Body of pancreas (tissue), 4 donors: Measurements from ENCODE around the gene CAB39L.

Experiments used
- POLR2A ChIP-seq, 3 donors: fragments of 450-650 bp; IDR thresholded peaks; one replicate each; pipeline ENCODE4 v1.6.1; 2016; ENCODE audit warnings: antibody characterized with exemption in 3 of 3, mild to moderate bottlenecking in 2 of 3
- TF ChIP-seq, protein P1 (sequence below), 7 experiments: fragments of 450-650 bp in 4 of 7; fragments of 200-600 bp in 3 of 7; sonication (generic) in 3 of 7; IDR thresholded peaks; one replicate each; pipeline ENCODE4 v1.5.1; 2016 to 2019; ENCODE audit warnings: antibody characterized with exemption in 7 of 7

DNA sequence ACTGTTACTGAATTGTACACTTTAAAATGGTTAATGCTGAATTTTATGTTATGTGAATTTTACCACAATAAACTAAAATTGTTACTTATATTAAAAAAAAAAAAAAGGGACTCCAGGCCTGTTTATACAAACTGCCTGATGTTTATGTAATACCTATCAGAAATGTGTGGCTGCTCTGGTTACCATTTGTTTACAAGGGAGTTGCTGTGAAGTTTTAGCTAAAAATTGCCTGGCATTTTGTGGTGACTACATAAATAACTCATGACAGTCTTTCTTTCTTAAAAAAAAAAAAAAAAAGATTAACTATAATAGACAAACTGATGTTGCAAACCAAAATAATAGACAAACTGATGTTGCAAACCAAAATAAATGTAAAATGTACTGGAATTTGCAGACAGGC, 124.3 kb downstream of the CAB39L start:
- TF ChIP-seq, protein P1, sequence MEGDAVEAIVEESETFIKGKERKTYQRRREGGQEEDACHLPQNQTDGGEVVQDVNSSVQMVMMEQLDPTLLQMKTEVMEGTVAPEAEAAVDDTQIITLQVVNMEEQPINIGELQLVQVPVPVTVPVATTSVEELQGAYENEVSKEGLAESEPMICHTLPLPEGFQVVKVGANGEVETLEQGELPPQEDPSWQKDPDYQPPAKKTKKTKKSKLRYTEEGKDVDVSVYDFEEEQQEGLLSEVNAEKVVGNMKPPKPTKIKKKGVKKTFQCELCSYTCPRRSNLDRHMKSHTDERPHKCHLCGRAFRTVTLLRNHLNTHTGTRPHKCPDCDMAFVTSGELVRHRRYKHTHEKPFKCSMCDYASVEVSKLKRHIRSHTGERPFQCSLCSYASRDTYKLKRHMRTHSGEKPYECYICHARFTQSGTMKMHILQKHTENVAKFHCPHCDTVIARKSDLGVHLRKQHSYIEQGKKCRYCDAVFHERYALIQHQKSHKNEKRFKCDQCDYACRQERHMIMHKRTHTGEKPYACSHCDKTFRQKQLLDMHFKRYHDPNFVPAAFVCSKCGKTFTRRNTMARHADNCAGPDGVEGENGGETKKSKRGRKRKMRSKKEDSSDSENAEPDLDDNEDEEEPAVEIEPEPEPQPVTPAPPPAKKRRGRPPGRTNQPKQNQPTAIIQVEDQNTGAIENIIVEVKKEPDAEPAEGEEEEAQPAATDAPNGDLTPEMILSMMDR (IDR thresholded peaks at IDR 0.05): no peak
- TF ChIP-seq POLR2A (IDR thresholded peaks at IDR 0.05): no peak
